Breast epithelium (tissue), 3 donors: ENCODE data around the gene UBA3.

Source experiments
- POLR2AphosphoS5 ChIP-seq, 3 donors: sonication (generic); formaldehyde crosslinking; IDR thresholded peaks; one replicate each; pipeline ENCODE4 v1.6.1; 2017; ENCODE audit warnings: antibody characterized with exemption in 3 of 3
- TF ChIP-seq, protein P1 (sequence below), 3 donors: fragments of 450-650 bp; IDR thresholded peaks; one replicate each; pipeline ENCODE4 v1.5.1; 2016 to 2017; ENCODE audit warnings: antibody characterized with exemption in 3 of 3, mild to moderate bottlenecking in 3 of 3, moderate library complexity in 3 of 3

GRCh38 chr3:69116897-69117296 lies 36.7 kb upstream of the UBA3 start:
- TF ChIP-seq, protein P1, sequence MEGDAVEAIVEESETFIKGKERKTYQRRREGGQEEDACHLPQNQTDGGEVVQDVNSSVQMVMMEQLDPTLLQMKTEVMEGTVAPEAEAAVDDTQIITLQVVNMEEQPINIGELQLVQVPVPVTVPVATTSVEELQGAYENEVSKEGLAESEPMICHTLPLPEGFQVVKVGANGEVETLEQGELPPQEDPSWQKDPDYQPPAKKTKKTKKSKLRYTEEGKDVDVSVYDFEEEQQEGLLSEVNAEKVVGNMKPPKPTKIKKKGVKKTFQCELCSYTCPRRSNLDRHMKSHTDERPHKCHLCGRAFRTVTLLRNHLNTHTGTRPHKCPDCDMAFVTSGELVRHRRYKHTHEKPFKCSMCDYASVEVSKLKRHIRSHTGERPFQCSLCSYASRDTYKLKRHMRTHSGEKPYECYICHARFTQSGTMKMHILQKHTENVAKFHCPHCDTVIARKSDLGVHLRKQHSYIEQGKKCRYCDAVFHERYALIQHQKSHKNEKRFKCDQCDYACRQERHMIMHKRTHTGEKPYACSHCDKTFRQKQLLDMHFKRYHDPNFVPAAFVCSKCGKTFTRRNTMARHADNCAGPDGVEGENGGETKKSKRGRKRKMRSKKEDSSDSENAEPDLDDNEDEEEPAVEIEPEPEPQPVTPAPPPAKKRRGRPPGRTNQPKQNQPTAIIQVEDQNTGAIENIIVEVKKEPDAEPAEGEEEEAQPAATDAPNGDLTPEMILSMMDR (IDR thresholded peaks at IDR 0.05), result no peak
- TF ChIP-seq POLR2AphosphoS5 (IDR thresholded peaks at IDR 0.05), result peak in 1 of 3 donors; percentile 61
